HG02970 (cell line): Measurements from ENCODE around the gene TTLL9.

Source experiments
- ATAC-seq: cut with Tn5 transposase; IDR thresholded peaks from one replicate; pipeline ENCODE4 v1.9.1; 2021; ENCODE audit warnings: mild to moderate bottlenecking, moderate library complexity, moderate number of reproducible peaks; ENCODE audit not compliant: unreplicated experiment, low FRiP score

The TTLL9 gene

DNA sequence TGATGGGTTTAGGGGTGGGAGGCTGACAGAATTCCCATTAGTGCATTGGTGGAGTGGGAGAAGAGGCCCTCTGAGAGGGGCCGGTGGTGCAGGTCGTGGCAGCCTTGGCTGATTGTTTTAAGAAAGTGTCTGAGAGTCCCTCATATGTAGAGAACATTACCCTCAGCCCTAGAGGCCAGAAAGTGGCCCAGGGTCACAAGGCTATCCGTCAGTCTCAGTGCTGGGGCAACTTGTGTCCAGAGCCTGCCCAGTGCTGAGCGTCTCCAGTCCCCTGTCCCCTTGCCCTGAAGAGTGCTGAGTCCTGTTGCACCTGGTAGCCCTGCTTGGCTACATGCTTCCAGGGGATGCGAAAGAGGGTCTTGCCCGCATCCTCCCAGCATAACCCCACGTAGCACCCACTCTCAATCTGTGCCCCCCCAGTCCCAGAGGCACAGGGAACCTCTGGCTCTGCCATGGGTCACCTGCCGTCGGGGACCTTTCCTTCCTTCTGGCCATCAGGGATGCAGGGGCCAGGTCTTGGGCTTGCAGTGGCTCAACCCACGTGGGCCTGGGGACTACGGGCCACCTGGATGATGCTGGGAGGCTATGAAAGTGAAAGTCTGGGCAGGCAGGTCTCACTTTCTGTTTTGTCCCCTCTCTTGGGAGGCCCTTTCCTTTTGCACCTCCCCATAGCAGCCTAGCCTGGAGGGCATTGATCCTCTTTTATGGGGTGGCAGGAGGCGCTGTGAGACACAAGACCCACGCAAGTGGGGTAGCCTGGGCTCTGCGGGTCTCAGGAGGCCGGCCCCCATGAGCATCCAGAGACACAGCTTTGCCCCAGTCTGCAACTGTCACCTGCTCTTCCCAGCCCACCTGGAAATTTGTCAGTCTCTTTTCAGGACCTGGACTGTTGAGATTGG lies 12.3 kb upstream of the TTLL9 start:
- ATAC-seq = no peak

DNA sequence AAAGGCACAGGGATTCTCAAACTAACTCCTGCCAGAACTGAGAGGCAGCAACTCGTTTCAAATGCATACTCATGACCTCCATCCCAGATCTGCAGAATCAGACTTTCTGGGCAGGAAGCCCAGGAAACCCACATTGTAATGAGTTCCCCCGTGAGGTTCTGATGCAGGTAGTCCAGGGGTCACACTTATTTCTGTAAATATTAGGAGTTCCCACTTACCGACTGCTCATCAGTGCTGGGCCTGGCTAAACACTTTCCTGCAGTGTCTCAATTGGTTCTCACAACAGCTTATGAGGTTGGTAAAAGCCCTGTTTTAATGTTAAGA lies 11.7 kb upstream of the TTLL9 start:
- no peak for ATAC-seq

DNA sequence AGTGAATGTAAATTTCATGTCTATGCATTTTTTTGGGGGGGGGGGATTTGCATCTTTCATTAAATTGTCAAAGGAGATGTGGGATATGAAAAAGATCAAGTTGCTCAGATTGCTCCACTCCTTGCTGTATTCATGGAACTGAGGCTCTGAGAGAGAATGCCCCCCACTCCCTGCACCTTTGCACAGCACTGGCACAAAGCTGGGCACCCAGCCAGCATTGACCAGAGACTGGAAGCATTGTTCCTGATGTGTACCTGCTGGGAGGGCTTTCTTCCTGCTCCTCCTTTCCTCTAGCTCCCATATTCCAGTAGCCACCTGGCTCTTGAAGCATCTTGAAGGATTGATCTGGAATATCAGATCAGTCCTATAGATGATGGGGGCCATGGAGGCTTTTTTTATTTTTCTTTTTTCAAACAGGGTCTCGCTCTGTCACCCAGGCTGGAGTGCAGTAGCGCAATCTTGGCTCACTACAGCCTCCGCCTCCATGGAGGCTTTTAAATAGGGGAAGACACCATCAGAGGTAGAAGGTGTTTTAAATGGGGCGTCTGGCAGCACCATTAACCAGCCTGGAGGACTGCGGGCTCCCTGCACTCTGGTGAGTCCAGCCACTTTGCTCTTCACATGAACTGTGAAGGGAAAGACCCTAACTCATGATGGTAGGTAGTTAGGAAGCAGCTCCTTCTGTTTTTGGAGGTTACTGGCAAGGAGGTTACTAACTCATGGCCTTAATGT lies 11.0 kb upstream of the TTLL9 start:
- ATAC-seq = no peak

DNA sequence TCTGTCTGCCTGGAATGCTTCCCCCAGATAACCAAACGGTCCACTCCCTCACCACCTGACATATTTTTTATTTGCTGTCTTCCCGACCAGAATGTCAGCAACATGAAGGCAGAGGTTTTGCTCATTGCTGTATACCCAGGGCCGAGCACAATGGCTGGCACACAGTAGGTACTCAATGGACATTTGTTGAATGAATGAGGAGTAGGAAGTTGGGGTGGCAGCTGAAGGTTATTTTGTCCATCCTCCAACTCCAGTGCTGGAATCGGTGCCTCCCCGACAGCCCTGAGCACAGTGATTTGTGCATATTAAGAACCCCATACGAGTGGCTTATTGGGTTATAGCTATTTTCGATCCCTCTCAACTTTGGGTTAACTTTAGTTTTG lies 10.4 kb upstream of the TTLL9 start:
- no peak for ATAC-seq

DNA sequence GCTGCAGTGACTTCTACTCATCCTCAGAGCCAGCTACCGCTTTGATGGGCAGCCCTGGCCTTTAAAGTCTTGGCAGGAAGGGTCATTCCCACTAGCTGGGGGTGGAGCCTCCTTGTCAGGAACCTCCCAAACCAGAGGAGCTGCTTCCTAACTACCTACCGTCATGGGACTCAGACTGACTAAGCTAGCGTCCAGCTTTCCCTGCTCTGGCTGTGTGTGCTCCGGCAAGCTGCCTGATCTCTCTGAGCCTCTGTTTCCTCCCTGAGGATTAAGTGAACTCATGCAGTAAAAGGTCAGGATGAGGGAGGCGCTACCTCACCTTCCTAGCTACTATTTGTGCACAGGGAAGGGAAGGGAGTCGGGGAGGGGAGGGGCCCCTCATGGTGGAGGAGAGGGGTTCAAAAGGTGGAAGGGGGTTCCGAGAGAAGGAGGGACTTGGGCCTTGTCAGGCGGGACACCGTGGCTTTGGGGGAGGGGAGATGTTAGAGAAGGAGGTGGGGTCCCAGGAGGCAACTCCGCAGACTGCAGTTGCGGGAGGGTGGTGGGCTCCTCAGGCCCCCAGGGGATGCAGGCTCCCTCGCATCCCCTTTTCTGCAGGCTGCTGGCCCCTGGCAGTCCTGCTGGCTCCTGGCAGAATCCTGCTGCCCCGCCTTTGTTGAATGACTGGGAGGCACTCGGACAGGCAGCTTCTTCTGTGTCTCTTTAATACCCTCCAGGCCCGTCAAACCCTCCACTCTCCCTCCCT lies 9.9 kb upstream of the TTLL9 start:
- ATAC-seq = no peak

DNA sequence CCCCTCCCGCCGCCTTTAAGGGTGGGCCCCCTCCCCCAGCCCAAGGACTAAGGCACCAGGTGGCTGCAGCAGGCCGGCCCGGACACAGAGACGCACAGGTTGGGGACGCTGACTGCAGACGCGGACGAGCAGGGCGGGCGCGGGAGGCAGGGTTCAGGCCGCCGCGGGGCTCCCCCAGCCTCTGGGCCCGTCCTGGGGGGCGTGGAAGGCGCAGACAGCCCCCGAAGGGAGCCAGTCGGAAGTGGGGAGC lies 9.4 kb upstream of the TTLL9 start:
- no peak for ATAC-seq

DNA sequence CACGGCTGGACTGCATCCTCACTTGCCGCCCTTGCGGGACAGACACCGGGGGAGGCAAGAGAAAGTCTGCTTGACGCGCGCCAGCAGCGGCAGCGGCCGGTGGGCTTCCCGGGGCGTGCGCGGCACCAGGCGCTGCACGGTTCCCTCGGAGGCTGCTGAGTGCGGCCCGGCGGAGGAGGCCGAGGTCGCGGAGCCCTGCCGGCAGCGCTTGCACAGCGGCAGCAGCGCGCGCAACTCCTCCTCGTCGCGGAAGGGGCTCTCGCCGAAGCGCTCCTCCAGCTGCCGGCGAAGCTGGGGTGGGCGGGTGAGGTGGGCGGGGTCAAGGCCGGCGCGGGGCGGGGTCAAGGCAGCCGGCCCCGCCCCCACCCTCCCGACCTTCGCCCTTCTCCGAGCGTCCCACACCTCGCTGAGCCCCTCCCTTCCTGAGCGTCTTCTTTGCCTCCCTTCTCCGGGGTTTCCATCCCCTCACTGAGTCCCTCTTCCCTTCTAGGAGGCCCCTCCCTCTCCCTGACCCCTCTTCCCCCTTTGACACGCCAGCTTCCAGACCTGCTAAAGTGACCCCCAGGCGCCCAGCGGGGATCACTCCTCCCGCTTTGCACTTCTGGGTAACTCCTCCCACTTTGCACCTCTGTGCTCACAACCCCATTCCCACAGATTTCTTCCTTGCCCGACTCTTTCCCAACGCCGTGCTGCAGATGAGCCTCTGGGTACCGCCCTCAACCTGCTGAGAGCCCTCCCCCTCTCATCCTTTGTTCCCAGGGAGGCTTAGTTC lies 8.9 kb upstream of the TTLL9 start:
- no peak for ATAC-seq

DNA sequence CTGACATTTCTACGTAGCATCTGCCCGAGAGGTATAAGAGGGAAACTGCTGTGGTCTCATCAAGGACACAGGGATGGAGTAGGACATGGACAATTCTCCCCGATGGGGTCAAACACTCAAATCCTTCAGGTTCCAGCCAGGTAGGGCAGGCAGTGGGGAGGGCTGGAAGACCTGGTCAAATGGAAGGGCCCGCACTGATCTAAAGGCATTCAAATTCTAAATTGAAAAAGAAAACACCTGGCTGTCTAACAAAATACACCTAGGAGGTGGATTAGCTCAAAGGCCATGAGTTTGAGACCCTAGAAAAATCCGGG lies 8.3 kb upstream of the TTLL9 start:
- no peak for ATAC-seq

DNA sequence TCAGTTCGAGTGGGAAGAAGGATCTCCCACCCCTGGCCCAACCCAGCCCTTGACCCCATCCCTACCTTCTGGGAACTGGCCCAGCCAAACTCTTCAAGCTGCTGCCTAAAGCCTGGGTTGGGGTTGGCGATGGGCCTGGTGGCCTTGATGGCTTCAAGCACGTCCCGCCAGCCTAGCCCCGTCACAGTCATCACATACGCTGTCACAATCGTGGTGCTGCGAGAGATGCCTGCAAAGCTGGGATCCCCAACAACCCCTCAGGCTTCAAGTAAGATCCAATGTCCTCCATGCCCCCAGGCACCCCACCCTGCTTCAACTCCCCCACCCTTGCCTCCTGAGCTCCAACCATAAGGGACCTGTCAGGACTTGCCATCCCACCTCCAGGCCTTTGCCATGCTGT lies 7.9 kb upstream of the TTLL9 start:
- no peak for ATAC-seq

DNA sequence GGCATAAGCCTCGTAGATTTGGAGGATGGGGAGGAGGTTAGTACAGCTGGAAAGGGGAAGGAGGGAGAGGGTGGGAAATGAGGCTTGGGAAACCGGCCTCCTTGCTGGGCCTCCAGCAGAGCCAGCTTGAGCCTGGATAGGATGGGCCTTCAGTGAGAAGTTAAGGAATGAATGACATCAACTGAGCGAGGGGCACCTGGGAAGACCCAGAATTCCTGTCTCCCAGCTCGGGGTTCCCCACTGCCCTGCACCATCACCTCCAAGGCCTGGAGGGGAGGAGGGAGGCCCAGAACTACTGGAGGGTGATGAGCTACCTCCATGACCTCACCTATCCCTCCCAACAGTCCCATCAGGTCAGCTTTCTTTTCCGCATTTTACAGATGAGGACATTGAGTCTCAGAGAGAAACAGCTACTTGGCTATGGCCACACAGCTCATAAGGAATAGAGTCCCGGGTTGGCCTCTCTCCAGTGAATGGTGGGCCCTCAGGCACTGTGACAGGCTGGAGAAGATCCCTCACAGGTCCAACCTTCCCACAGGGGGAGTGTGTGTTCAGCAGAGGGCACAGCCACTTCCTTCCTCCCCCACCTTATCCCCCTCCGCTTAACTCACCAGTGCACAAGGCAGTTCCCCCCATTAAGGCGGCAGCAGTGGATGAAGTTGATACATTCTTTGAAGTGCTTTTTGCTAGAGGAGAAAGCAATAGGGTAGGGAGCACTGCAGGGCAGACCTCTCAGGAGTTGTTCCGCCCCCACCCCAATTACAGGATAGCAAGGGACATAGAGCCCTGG lies 6.9 kb upstream of the TTLL9 start:
- ATAC-seq = no peak

DNA sequence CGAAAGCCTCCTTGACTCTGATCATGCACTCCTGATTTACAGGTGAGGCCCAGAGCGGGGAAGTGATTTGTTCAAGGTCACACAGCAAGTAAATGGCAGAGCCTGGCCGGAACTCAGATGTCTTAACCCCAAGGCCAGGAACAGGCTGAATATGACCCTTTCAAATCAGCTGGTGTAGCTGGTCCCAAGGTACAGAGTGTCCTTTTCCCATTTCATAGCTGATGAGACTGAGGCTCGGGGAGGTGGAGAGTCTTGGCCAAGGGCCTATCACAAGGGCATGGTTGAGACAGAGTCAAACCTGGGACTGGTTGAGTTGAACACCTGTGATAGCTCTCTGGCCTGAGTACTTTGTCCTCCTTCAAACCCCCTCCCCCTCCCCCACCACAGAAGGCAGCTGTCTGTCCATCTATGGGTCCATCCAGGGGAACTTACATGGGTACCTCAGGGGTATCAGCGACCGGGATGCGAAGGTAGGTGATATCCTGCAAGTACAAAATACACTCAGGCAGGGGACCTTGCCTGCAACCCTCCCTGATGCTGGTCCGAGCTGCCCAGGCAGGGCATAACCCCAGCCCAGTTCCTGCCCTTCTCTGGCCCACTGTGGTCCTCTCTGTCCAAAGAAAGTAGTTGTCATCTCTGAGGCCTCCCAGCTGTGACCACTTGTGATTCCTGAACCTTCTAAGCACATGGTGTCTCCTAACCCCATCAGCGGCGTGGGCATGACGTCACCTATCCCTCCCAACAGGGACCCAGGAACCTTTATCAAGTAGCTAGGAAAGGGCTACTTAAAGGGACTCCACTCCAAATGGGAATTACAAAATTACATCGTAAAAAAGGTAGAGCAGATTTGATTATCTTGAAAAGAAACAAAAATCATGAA lies 5.7 kb upstream of the TTLL9 start:
- no peak for ATAC-seq

DNA sequence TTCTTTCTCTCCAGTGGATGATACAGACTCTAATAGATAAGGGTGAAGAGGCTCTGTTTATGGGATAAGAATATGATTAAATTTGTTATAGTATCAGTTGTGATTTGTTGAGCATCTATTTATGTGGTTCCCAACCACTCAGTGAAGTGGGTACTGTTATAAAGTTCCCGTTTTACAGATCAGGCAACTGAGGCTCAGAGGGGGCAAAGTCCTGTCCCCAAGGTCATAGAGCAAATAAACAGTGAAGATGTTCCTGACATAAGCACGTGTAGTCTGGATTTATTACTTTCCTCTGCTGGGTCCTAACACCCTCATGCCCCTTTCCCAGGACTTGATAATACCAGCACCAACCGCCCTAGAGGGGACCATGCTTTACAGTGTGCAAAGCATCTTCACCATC lies 4.2 kb upstream of the TTLL9 start:
- no peak for ATAC-seq

DNA sequence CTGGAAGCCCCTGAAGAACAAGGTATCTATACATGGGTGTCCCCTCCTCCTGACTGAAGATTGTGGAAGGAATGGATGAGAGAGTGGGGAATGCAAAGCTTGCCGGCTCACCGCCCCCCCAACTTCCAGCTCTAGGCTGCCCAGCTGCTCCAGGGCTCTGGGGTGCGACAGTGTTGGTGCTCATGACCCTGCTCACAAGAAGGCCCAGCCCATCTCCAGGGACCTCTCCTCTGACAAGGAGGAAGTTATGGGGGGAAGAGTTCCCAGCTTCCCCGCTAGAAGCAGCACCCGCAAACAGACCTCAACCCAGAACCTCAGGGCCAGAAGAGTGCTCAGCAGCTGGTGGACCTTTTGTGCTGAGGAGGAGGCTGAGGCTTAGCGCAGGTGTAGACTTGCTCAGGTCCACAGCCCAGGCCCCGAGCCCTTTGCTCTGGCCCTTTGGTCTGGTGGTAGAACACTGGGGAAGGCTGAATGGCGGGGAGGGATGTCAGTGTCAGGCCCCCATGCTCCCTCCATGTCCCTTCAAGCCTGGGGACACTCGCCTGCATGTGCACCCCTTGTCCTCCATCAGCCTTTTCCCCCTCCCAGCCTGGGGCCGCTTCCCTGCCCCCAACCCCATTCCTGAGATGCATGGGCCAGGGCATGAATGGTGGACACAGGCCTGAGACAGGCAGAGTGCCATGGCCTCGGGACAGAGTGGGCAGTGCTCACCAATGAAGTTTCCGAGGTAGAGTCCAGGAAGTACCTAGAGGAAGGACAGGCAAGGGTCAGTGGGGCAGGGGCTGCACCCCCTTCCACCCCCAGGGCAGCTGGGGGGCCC lies 1.4 kb upstream of the TTLL9 start:
- ATAC-seq = no peak

DNA sequence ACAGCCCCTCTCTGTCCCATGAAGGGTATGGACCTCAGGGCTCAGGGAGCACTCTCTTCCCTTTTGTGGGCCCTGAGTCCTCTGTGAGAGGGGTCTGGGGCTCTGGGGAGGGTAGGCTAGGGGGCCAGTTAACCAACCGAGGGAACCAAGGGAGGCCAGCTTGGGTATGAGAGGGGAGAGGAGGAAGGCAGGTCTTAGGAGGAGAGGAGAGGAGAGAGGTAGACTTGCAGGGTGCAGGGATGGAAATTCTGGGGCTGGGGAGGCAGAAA lies 827 bp upstream of the TTLL9 start:
- ATAC-seq = no peak

DNA sequence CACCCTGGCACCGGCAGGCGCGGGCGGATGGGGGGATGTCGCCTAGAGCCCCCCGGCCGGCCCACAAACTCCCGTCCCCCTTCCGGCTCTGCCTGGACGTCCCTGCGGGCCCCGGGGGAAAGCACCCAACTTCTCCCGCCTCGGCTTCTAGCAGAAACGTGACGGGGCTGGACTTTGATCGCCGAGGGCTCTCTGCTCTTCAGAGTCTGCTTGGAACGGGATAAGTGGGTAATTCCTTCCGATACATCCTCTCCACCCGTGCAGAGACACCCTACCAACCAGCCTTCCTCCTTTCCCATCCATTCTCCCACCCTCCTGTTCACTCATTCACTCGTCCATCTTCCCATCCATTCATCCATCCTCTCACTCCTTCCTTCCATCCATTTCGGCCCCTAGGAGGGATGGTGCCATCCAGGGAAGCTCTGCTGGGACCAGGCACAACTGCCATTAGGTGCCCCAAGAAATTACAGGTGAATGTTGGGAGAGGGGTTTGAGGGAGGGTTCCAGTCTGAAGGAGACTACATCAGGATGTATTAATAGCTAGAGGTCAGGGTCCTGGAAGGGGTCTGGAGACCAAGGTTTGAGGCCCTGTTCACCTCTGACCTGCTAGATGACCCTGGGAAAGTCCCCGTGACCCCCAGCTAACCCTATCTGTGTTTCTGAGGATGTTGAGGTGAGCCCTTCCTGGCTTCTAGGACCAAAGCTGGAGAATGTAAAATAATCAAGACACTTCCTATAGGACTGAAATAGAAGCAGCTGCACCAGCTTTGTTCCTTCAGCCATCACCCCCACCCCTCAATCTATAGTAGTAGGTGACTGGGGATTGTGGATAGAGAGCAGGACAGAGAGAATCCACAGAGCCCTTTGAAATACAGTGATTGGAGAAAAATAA lies 538 bp downstream of the TTLL9 start:
- no peak for ATAC-seq

DNA sequence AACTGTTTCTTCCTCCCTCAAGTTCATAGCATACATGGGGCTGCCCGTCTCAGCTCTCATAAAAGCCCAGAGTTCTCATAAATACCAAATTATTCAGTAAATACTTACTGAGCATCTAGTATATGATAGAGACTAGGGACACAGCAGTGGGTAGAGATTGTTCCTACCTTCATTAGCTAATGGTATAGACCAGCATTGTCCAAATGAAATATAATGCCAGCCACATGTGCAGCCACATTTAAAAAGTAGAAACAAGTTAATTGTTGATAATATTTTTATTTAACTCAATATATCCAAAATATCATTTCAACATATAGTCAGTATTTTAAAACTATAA lies 1.2 kb downstream of the TTLL9 start:
- ATAC-seq = no peak

DNA sequence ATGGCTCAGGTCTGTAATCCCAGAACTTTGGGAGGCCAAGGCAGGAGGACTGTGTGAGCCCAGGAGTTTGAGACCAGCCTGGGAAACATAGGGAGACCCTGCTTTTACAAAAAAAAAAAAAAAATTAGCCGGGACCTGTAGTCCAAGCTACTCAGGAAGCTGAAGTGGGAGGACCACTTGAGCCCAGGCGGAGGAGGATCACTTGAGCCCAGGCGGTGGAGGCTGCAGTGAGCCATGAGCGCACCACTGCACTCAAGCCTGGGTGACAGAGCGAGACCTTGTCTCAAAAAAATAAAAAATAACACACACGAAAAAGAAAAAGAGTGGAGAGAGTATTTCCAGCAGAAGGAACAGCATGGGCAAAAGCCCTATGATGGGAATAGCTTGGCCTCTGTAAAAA lies 2.0 kb downstream of the TTLL9 start:
- ATAC-seq = no peak

DNA sequence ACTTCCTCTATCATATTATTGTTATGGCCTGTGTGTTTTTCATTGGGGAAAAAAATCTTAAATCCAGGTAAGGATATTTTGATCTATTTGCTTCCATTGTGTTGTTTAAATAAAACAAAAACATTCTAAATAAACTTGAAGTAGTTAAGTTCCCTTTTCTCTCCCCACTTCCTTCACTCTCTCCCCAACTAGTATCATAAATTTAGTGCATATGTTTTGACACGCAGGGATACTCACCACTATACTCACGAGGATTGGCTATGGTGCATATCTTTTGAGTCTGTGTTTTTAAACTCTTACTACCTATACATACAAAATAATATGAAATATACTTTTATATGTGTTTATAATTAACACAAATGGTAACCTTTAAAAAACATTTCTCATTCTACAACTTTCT lies 5.2 kb downstream of the TTLL9 start:
- ATAC-seq = no peak
